GM19467 (cell line): ENCODE data around the gene TRIM33.
A peak's percentile ranks its signal among the peaks of the same experiment; 100 is the strongest.

Source experiments
- ATAC-seq: cut with Tn5 transposase; IDR thresholded peaks from one replicate; pipeline ENCODE4 v1.9.1; 2021; ENCODE audit warnings: mild to moderate bottlenecking, moderate library complexity; ENCODE audit not compliant: unreplicated experiment

Gene TRIM33

GRCh38 chr1:114511032-114511785 is at the start of gene TRIM33:
TSS of gene TRIM33 (minus strand) at chr1:114511203. CDS start at chr1:114511076, 127 bp downstream.
- ATAC-seq: peak; percentile 75

- ATAC-seq: no peak
Observed at GRCh38 chr1:114559356-114559755, 48.4 kb upstream of the TRIM33 start.

- no peak for ATAC-seq
Observed at GRCh38 chr1:114558544-114558943, 47.5 kb upstream of the TRIM33 start.

GRCh38 chr1:114554577-114554976 is 43.6 kb upstream of the TRIM33 start:
- no peak for ATAC-seq

GRCh38 chr1:114552106-114552639 is 41.2 kb upstream of the TRIM33 start:
- no peak for ATAC-seq

GRCh38 chr1:114551400-114551799 is 40.4 kb upstream of the TRIM33 start:
- ATAC-seq: no peak

- no peak for ATAC-seq
Observed at GRCh38 chr1:114550336-114550735, 39.3 kb upstream of the TRIM33 start.

- no peak for ATAC-seq
Observed at GRCh38 chr1:114549137-114549536, 38.1 kb upstream of the TRIM33 start.

GRCh38 chr1:114547076-114547475 is 36.1 kb upstream of the TRIM33 start:
- ATAC-seq: no peak

GRCh38 chr1:114545796-114546195 is 34.8 kb upstream of the TRIM33 start:
- no peak for ATAC-seq

GRCh38 chr1:114545315-114545714 is 34.3 kb upstream of the TRIM33 start:
- ATAC-seq: no peak

- ATAC-seq: no peak
Observed at GRCh38 chr1:114540821-114541220, 29.8 kb upstream of the TRIM33 start.

GRCh38 chr1:114540272-114540671 is 29.3 kb upstream of the TRIM33 start:
- no peak for ATAC-seq

- no peak for ATAC-seq
Observed at GRCh38 chr1:114536043-114536442, 25.0 kb upstream of the TRIM33 start.

- no peak for ATAC-seq
Observed at GRCh38 chr1:114535401-114535800, 24.4 kb upstream of the TRIM33 start.

GRCh38 chr1:114531094-114531493 is 20.1 kb upstream of the TRIM33 start:
- ATAC-seq: no peak

- no peak for ATAC-seq
Observed at GRCh38 chr1:114530224-114530623, 19.2 kb upstream of the TRIM33 start.

GRCh38 chr1:114524944-114525343 is 13.9 kb upstream of the TRIM33 start:
- no peak for ATAC-seq

- ATAC-seq: no peak
Observed at GRCh38 chr1:114522264-114522575, 11.2 kb upstream of the TRIM33 start.

GRCh38 chr1:114521396-114522263 is 10.6 kb upstream of the TRIM33 start:
- no peak for ATAC-seq

- ATAC-seq: no peak
Observed at GRCh38 chr1:114517348-114517747, 6.3 kb upstream of the TRIM33 start.
